Measurements from ENCODE around the gene GOLGA8K.
"Not testable (repeated sequence)": the region's sequence is repeated elsewhere in the genome, so short reads cannot be mapped to it uniquely, and the experiment has no call there.

Gene GOLGA8K

DNA sequence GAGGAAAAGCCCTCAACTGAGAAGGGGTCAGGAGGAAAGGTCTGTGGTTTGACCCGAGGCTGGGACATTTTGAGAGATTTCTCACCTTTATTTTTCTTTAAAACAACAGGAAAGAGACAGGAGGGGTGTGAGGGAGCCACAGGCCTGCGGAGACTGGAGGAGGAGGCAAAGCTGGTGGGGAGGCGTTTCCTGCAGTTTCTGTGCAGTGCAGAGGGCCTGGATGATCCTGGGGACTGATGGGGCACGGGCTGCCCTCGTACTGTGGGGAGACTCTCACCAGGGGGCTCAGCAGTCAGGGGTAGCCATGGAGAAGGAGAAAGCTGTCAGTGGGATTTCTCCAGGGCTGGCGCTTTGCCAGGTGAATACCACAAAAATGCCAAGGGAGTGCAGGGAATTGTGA lies 29.4 kb downstream of the GOLGA8K start:
- not testable (repeated sequence) for H3K36me3 ChIP-seq (ENCODE audit: control insufficient read depth in 1 of 2, insufficient read depth in 2 of 2, low read length in 2 of 2); H3K4me3 ChIP-seq (ENCODE audit: low read depth in 1 of 2, low read length in 2 of 2); H3K27ac ChIP-seq (ENCODE audit: low read length); H3K4me1 ChIP-seq (ENCODE audit: control insufficient read depth in 1 of 2, insufficient read depth in 2 of 2, low read length in 2 of 2); H3K9me3 ChIP-seq (ENCODE audit: control insufficient read depth in 1 of 2, low read length in 2 of 2); H3K27me3 ChIP-seq (ENCODE audit: low read depth, low read length)

DNA sequence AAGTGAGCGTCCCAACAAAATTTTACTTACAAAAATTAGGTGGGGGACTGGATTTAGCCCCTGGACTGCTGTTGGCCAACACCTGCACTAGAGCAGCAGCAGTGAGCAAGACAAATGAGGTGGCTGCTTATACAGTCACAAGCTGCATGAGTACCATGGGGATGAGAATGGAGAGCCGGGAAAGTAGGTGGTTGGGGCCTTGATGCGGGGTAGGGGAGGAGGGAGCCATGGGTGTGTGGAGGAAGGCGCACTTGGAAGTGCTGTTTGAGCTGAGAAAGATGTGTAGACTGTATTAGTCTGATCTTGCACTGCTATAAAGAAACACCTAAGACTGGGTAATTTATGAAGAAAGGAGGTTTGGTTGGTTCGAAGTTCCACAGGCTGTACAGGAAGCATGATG lies 31.0 kb downstream of the GOLGA8K start:
- not testable (repeated sequence) for H3K36me3 ChIP-seq (ENCODE audit: control insufficient read depth in 1 of 2, insufficient read depth in 2 of 2, low read length in 2 of 2); H3K4me3 ChIP-seq (ENCODE audit: low read depth in 1 of 2, low read length in 2 of 2); H3K27ac ChIP-seq (ENCODE audit: low read length); H3K9me3 ChIP-seq (ENCODE audit: control insufficient read depth in 1 of 2, low read length in 2 of 2); H3K27me3 ChIP-seq (ENCODE audit: low read depth, low read length); H3K4me1 ChIP-seq (ENCODE audit: control insufficient read depth in 1 of 2, insufficient read depth in 2 of 2, low read length in 2 of 2)

DNA sequence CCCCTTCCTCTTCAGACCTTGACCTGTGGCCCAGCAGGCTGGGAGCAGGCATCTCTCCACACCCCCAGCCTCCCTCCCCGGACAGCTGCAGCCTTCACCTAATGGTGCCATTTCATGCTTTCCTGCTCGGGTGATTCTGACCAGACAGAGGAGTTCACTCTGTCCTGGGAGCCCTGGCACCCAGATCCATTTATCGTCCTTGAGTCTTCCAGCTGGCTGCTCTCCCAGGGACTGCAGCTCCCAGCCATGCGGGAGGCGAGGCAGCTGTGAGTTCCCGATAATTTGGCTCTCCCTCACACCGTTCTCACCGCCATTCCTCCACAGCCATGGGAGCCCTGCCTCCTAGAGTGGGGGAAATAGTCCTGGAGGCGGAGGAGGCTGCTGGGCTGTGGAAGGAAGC lies 32.6 kb downstream of the GOLGA8K start:
- H3K27ac ChIP-seq (ENCODE audit: low read length); H3K27me3 ChIP-seq (ENCODE audit: low read depth, low read length); H3K4me1 ChIP-seq (ENCODE audit: control insufficient read depth in 1 of 2, insufficient read depth in 2 of 2, low read length in 2 of 2); H3K9me3 ChIP-seq (ENCODE audit: control insufficient read depth in 1 of 2, low read length in 2 of 2); H3K4me3 ChIP-seq (ENCODE audit: low read depth in 1 of 2, low read length in 2 of 2); H3K36me3 ChIP-seq (ENCODE audit: control insufficient read depth in 1 of 2, insufficient read depth in 2 of 2, low read length in 2 of 2): not testable (repeated sequence)

DNA sequence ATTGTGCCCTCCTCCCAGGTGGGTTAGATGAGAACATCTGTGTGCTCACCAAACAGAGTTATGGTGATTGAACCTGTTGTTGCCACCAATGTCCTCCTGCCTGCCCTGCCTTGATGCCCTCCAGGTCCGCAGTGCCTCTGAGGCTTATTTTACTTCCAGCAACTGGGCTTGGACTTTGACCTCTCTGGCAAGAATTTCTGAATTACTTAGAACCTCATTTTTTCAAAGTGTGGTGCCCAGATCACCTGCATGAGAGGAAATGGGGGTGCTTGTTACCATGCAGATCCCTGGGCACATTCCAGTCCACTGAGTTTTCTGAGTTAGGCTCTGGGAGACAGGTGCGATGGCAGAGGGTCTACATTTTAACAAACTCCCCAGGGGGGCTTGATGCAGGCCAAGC lies 33.0 kb downstream of the GOLGA8K start:
- not testable (repeated sequence) for H3K27me3 ChIP-seq (ENCODE audit: low read depth, low read length); H3K27ac ChIP-seq (ENCODE audit: low read length); H3K36me3 ChIP-seq (ENCODE audit: control insufficient read depth in 1 of 2, insufficient read depth in 2 of 2, low read length in 2 of 2); H3K4me3 ChIP-seq (ENCODE audit: low read depth in 1 of 2, low read length in 2 of 2); H3K4me1 ChIP-seq (ENCODE audit: control insufficient read depth in 1 of 2, insufficient read depth in 2 of 2, low read length in 2 of 2); H3K9me3 ChIP-seq (ENCODE audit: control insufficient read depth in 1 of 2, low read length in 2 of 2)

DNA sequence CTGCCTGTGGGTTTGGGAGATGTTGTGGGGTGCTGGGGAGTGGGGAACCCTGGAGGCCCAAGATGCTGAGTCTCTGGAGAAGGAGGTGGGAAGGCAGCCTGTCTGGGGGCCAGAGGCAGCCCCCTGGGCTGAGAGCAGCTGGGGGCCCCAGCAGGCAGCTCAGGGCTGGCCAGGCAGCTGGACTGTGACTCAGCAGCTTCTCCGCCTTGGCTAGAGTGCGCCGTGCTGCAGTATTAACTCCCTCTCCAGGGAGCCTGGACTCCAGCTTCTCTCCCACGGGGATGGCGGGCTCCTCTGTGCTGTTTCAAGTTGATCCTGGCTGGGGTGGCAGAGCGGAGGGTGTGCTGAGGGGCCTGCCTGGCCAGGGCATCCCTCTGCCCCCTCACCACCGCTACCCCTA lies 36.6 kb downstream of the GOLGA8K start:
- H3K36me3 ChIP-seq (ENCODE audit: control insufficient read depth in 1 of 2, insufficient read depth in 2 of 2, low read length in 2 of 2); H3K27me3 ChIP-seq (ENCODE audit: low read depth, low read length); H3K4me1 ChIP-seq (ENCODE audit: control insufficient read depth in 1 of 2, insufficient read depth in 2 of 2, low read length in 2 of 2); H3K9me3 ChIP-seq (ENCODE audit: control insufficient read depth in 1 of 2, low read length in 2 of 2); H3K4me3 ChIP-seq (ENCODE audit: low read depth in 1 of 2, low read length in 2 of 2); H3K27ac ChIP-seq (ENCODE audit: low read length): not testable (repeated sequence)

DNA sequence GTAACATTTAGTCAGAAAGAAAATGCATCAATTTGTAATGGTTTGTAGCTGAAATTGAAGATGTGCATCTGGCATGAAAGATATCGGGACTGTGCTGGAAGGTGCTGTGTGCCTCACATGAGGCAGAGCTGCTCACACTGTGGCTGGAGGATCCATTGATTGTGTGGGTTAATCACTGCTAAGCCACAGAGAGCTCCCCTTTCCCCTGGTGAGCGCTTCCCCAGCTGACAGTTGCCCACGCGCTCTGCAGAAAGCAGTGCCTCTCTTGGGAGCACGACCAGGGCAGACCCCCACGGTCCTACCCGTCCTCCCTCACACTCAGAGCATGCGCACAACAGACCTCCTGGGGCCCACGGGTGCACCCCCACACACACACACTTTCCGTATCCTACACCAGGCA lies 37.1 kb downstream of the GOLGA8K start:
- not testable (repeated sequence) for H3K27me3 ChIP-seq (ENCODE audit: low read depth, low read length); H3K36me3 ChIP-seq (ENCODE audit: control insufficient read depth in 1 of 2, insufficient read depth in 2 of 2, low read length in 2 of 2); H3K4me3 ChIP-seq (ENCODE audit: low read depth in 1 of 2, low read length in 2 of 2); H3K27ac ChIP-seq (ENCODE audit: low read length); H3K4me1 ChIP-seq (ENCODE audit: control insufficient read depth in 1 of 2, insufficient read depth in 2 of 2, low read length in 2 of 2); H3K9me3 ChIP-seq (ENCODE audit: control insufficient read depth in 1 of 2, low read length in 2 of 2)

DNA sequence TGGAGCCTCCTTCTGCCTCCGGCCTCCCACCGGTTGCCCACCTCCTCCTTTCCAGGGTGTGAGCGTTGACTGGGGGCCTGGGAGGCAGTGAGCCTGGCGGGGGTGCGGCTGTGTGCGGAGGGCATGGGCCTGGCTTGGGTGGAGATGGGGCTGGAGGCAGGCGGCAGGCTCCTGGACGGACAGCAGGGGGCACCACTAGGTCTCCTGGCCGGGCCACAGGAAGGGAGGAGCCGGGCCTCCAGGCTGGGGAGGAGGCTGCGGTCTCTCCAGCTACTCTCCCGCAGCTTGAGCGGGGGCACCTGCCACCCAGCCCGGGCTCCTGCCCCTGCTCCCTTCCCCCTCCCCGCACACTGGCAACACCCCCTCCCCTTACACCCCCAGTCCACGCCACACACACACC lies 38.1 kb downstream of the GOLGA8K start:
- H3K27ac ChIP-seq (ENCODE audit: low read length); H3K4me3 ChIP-seq (ENCODE audit: low read depth in 1 of 2, low read length in 2 of 2); H3K4me1 ChIP-seq (ENCODE audit: control insufficient read depth in 1 of 2, insufficient read depth in 2 of 2, low read length in 2 of 2); H3K9me3 ChIP-seq (ENCODE audit: control insufficient read depth in 1 of 2, low read length in 2 of 2); H3K36me3 ChIP-seq (ENCODE audit: control insufficient read depth in 1 of 2, insufficient read depth in 2 of 2, low read length in 2 of 2); H3K27me3 ChIP-seq (ENCODE audit: low read depth, low read length): not testable (repeated sequence)

DNA sequence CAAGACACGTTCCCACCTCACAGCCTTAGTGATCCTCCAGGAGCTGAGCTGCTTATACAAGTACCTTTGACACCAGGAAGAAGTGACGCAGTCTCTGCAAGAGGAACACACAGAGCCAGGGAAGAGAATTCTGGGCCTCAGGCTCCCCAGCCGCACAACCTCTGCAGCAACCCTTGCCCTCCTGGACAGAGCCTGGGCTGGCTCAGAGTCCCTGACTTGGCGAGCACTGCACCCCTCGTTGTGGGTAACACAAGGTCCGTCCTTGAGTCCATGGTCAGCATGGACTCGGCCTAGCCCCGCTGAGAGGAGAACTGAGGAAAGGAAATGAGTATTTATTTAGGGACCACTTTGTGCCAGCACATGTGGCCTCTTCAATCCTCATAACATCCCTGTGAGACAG lies 39.6 kb downstream of the GOLGA8K start:
- not testable (repeated sequence) for H3K4me1 ChIP-seq (ENCODE audit: control insufficient read depth in 1 of 2, insufficient read depth in 2 of 2, low read length in 2 of 2); H3K9me3 ChIP-seq (ENCODE audit: control insufficient read depth in 1 of 2, low read length in 2 of 2); H3K4me3 ChIP-seq (ENCODE audit: low read depth in 1 of 2, low read length in 2 of 2); H3K27me3 ChIP-seq (ENCODE audit: low read depth, low read length); H3K36me3 ChIP-seq (ENCODE audit: control insufficient read depth in 1 of 2, insufficient read depth in 2 of 2, low read length in 2 of 2); H3K27ac ChIP-seq (ENCODE audit: low read length)

DNA sequence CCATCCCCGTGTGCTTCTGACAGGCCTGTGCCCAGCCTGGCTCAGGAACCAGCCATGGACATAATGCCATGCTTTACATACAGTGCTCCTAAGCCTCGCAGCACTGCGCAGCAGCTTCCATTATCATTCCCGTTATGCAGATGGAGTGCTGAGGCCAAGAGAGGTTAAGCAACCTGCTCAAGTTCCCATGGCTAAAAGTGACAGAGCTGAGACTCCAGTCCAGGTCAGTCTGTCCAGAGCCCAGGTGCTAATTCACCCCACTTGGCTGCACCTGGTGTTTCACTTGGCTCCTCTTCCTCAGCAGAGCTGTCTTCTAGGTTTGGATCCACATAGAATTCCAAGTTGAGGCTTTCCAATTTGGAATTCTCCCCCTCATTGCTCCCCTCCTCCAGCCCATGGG lies 41.4 kb downstream of the GOLGA8K start:
- not testable (repeated sequence) for H3K27me3 ChIP-seq (ENCODE audit: low read depth, low read length); H3K27ac ChIP-seq (ENCODE audit: low read length); H3K4me3 ChIP-seq (ENCODE audit: low read depth in 1 of 2, low read length in 2 of 2); H3K4me1 ChIP-seq (ENCODE audit: control insufficient read depth in 1 of 2, insufficient read depth in 2 of 2, low read length in 2 of 2); H3K9me3 ChIP-seq (ENCODE audit: control insufficient read depth in 1 of 2, low read length in 2 of 2); H3K36me3 ChIP-seq (ENCODE audit: control insufficient read depth in 1 of 2, insufficient read depth in 2 of 2, low read length in 2 of 2)

DNA sequence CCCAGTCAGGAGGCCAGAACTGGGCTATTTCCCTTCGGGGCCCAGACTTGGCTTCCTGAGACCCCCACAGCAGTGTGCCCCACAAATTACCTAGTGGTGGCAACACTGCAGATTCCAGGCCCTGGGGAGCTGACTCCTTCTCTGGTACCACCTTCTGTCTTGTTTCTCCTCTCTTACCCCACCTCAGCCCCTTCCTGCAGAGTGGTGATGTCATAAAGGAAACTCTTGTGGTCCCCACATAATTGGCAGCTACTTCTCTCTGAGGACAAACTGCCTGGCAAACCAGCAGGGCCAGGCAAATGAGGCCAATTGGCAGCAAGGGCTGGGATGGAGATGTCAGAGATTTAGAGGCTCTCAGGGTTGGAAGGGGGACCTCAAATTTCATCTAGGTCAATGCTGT lies 44.6 kb downstream of the GOLGA8K start:
- not testable (repeated sequence) for H3K9me3 ChIP-seq (ENCODE audit: control insufficient read depth in 1 of 2, low read length in 2 of 2); H3K4me3 ChIP-seq (ENCODE audit: low read depth in 1 of 2, low read length in 2 of 2); H3K36me3 ChIP-seq (ENCODE audit: control insufficient read depth in 1 of 2, insufficient read depth in 2 of 2, low read length in 2 of 2); H3K27ac ChIP-seq (ENCODE audit: low read length); H3K27me3 ChIP-seq (ENCODE audit: low read depth, low read length); H3K4me1 ChIP-seq (ENCODE audit: control insufficient read depth in 1 of 2, insufficient read depth in 2 of 2, low read length in 2 of 2)

DNA sequence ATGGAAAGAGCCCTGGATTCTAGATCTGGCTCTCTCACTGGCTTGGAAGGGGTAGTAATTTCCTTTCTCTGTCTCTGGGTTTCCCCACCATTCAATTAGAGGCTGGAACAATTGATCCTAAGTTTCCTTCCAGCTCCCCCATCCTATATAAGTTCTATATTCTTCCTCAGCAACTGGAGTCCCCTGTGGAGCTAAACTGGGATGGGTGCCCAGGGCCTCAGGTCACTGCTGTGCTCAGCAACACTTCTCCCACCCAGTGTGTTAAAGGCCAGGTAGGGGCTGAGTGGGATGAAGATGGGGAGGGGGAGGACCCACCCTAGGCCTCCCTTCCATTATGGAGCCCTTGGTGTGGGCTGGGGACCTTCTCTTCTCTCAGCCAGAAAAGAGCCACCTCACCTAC lies 46.2 kb downstream of the GOLGA8K start:
- H3K9me3 ChIP-seq (ENCODE audit: control insufficient read depth in 1 of 2, low read length in 2 of 2); H3K27ac ChIP-seq (ENCODE audit: low read length); H3K4me3 ChIP-seq (ENCODE audit: low read depth in 1 of 2, low read length in 2 of 2); H3K36me3 ChIP-seq (ENCODE audit: control insufficient read depth in 1 of 2, insufficient read depth in 2 of 2, low read length in 2 of 2); H3K4me1 ChIP-seq (ENCODE audit: control insufficient read depth in 1 of 2, insufficient read depth in 2 of 2, low read length in 2 of 2); H3K27me3 ChIP-seq (ENCODE audit: low read depth, low read length): not testable (repeated sequence)

DNA sequence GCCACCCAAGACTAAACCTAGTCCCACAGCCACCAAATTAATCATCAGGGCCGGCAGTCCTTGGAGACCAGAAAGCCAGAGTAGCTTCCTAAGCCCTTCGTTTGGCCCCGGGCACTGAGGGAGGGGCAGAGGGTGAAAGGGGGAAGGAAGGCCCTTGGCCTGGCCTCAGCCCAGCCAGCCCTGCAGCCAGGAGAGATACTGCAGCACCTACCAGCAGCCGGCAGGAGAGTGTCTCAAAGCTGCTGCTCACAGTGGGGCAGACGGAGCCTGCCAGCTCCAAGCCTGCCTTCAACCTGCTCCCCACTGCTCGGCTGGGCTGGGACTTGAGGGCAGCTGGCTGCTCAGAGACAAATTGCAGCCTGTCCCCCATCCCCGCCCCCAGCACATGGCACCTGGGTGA lies 50.3 kb downstream of the GOLGA8K start:
- not testable (repeated sequence) for H3K27me3 ChIP-seq (ENCODE audit: low read depth, low read length); H3K36me3 ChIP-seq (ENCODE audit: control insufficient read depth in 1 of 2, insufficient read depth in 2 of 2, low read length in 2 of 2); H3K4me1 ChIP-seq (ENCODE audit: control insufficient read depth in 1 of 2, insufficient read depth in 2 of 2, low read length in 2 of 2); H3K4me3 ChIP-seq (ENCODE audit: low read depth in 1 of 2, low read length in 2 of 2); H3K9me3 ChIP-seq (ENCODE audit: control insufficient read depth in 1 of 2, low read length in 2 of 2); H3K27ac ChIP-seq (ENCODE audit: low read length)
